GM12878 (cell line): Measurements from ENCODE around the gene TSHZ3.

Source experiments
- MYB ChIP-seq: fragments of 150-350 bp; IDR thresholded peaks from 2 replicates; pipeline ENCODE4 v1.6.1; 2014; ENCODE audit warnings: mild to moderate bottlenecking, low read depth, low read length, borderline replicate concordance
- NFIC ChIP-seq: IDR thresholded peaks from 2 replicates; pipeline ENCODE4 v1.6.1; 2012; ENCODE audit warnings: low read depth, mild to moderate bottlenecking, inconsistent platforms, low read length, moderate library complexity

DNA sequence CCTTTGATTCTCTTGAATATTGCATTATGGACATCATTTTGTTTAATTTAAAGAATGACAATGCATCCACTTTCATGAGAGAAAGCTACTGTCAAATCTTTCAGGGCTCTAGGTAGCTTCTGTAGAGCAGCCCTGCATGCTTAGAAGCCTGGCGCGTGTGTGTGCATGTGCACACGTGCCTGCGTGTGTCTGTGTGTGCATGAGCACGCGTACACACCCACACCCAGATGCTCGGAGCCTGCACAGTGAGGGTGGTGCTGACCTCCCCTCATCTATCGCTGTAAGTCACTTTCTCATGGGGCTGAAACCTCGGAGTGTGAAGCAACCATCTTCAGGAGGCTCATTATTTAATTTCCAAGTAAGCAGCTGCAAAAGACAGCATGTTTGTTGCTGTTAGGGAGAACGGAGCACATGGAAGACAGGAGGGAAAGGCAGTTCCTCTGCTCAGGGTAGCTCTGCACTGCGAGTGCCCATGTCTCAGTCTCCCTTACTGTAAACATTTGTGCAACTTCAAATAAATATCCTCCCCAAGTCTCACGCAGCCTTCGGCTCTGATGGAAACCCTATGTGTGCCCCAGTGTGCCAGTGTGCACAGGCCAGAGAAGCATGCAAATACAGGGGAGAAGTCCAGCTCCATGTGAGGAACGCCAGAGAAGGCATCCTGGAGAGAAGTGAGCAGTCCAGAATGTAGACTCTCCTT, 22.8 kb downstream of the TSHZ3 start:
- TF ChIP-seq MYB, result no peak
- TF ChIP-seq NFIC, result no peak
